HepG2 (cell line): ENCODE measurements around the gene RBCK1. TPM values are rescaled to one million over a fixed set of nuclear protein-coding genes. Genes with fewer than 3 reads are reported as not detected.
A peak's percentile ranks its signal among the peaks of the same experiment; 100 is the strongest.

ENCODE experiments used
- ARHGAP35 ChIP-seq: sonication (generic); formaldehyde crosslinking; IDR thresholded peaks from 2 replicates; pipeline ENCODE4 v1.9.0; 2022; ENCODE audit warnings: mild to moderate bottlenecking, inconsistent platforms, moderate library complexity, missing genetic modification reagents, borderline replicate concordance
- ASH2L ChIP-seq: fragments of 300-600, 200-600 bp; sonication (generic); IDR thresholded peaks from 2 replicates; pipeline ENCODE4 v1.7.0; 2017; ENCODE audit warnings: low read depth, mild to moderate bottlenecking, moderate library complexity, mixed read lengths, low read length; ENCODE audit not compliant: insufficient read length
- ATF4 ChIP-seq, 2 experiments: fragments of 450-650 bp in 1 of 2; sonication (generic) in 1 of 2; formaldehyde crosslinking; IDR thresholded peaks; 2 replicates each; pipeline versions ENCODE4 v1.5.0 to v1.8.0; 2020 to 2022; ENCODE audit warnings: mild to moderate bottlenecking in 1 of 2, missing genetic modification reagents in 1 of 2
- ATF7 ChIP-seq, 2 experiments: fragments of 450-650 bp in 1 of 2; sonication (generic) in 1 of 2; formaldehyde crosslinking in 1 of 2; IDR thresholded peaks; 2 replicates each; pipeline versions ENCODE4 v1.4.0 to v1.6.1; 2016 to 2020; ENCODE audit warnings: antibody characterized with exemption in 1 of 2, mild to moderate bottlenecking in 1 of 2, missing genetic modification reagents in 1 of 2
- CAMTA2 ChIP-seq: sonication (generic); formaldehyde crosslinking; IDR thresholded peaks from 2 replicates; pipeline ENCODE4 v1.4.0; 2020; ENCODE audit warnings: mild to moderate bottlenecking, missing genetic modification reagents, borderline replicate concordance
- CHD2 ChIP-seq: IDR thresholded peaks from 2 replicates; pipeline ENCODE4 v1.6.1; 2011; ENCODE audit warnings: low read depth, low read length, improper control_type of control experiment
- DR1 ChIP-seq: sonication (generic); formaldehyde crosslinking; IDR thresholded peaks from 2 replicates; pipeline ENCODE4 v1.8.0; 2021; ENCODE audit warnings: mild to moderate bottlenecking, missing genetic modification reagents, inconsistent platforms
- FOXJ3 ChIP-seq: sonication (generic); formaldehyde crosslinking; IDR thresholded peaks from 2 replicates; pipeline ENCODE4 v1.4.0; 2020; ENCODE audit warnings: missing genetic modification reagents, mild to moderate bottlenecking, borderline replicate concordance
- HNRNPH1 ChIP-seq: fragments of 200-400 bp; formaldehyde crosslinking; optimal IDR thresholded peaks from 2 replicates; pipeline ENCODE3; 2017; ENCODE audit warnings: mild to moderate bottlenecking, low read depth, low read length
- HOXA3 ChIP-seq: sonication (generic); formaldehyde crosslinking; IDR thresholded peaks from 2 replicates; pipeline ENCODE4 v1.5.0; 2020; ENCODE audit warnings: missing genetic modification reagents
- LCORL ChIP-seq, 2 experiments: fragments of 450-650 bp in 1 of 2; sonication (generic) in 1 of 2; formaldehyde crosslinking in 1 of 2; IDR thresholded peaks; 2 replicates each; pipeline versions ENCODE4 v1.5.0 to v1.6.1; 2017 to 2020; ENCODE audit warnings: antibody characterized with exemption in 1 of 2, missing genetic modification reagents in 1 of 2
- MATR3 ChIP-seq: sonication (generic); formaldehyde crosslinking; IDR thresholded peaks from 2 replicates; pipeline ENCODE4 v1.4.0; 2020; ENCODE audit warnings: missing genetic modification reagents
- MLX ChIP-seq: IDR thresholded peaks from 2 replicates; pipeline ENCODE4 v1.6.1; 2016
- NFYB ChIP-seq: sonication (generic); formaldehyde crosslinking; IDR thresholded peaks from 2 replicates; pipeline ENCODE4 v1.4.0; 2020; ENCODE audit warnings: missing genetic modification reagents
- POLR2AphosphoS2 ChIP-seq: IDR thresholded peaks from 2 replicates; pipeline ENCODE4 v1.6.1; 2011; ENCODE audit warnings: low read depth, low read length, improper control_type of control experiment
- SKI ChIP-seq: fragments of 450-650 bp; IDR thresholded peaks from one replicate; pipeline ENCODE4 v1.6.1; 2018; ENCODE audit warnings: mild to moderate bottlenecking; ENCODE audit not compliant: partially characterized antibody
- SSRP1 ChIP-seq: IDR thresholded peaks from 2 replicates; pipeline ENCODE4 v1.6.1; 2016; ENCODE audit warnings: control low read depth
- TOPORS ChIP-seq: sonication (generic); formaldehyde crosslinking; IDR thresholded peaks from 2 replicates; pipeline ENCODE4 v1.8.0; 2023; ENCODE audit warnings: mild to moderate bottlenecking, missing genetic modification reagents
- UBTF ChIP-seq: sonication (generic); formaldehyde crosslinking; IDR thresholded peaks from 2 replicates; pipeline ENCODE4 v1.4.0; 2020; ENCODE audit warnings: mild to moderate bottlenecking, missing genetic modification reagents
- ZBTB7A ChIP-seq: sonication (generic); formaldehyde crosslinking; IDR thresholded peaks from 2 replicates; pipeline ENCODE4 v1.8.0; 2022; ENCODE audit warnings: mild to moderate bottlenecking, missing genetic modification reagents
- ZNF281 ChIP-seq: sonication (generic); formaldehyde crosslinking; IDR thresholded peaks from 2 replicates; pipeline ENCODE4 v1.4.0; 2020; ENCODE audit warnings: missing genetic modification reagents, borderline replicate concordance
- ZNF572 ChIP-seq: sonication (generic); formaldehyde crosslinking; IDR thresholded peaks from 2 replicates; pipeline ENCODE4 v1.5.1; 2020; ENCODE audit warnings: mild to moderate bottlenecking, missing genetic modification reagents
- ZNF850 ChIP-seq: sonication (generic); formaldehyde crosslinking; conservative IDR thresholded peaks from 2 replicates; pipeline ENCODE4 v1.9.0; 2021; ENCODE audit warnings: mild to moderate bottlenecking, missing genetic modification reagents
- polyA plus RNA-seq, 8 experiments: library from polyadenylated mRNA; depleted of rRNA in 3 of 8; stranded (reverse) in 7 of 8; unstranded in 1 of 8; fragments of >200 nt; fragmentation: Illumina TruSeq in 4 of 8; extraction: Trizol in 4 of 8; gene quantifications; 2 replicates each; pipeline versions ENCODE4 v1.2.1 to v1.2.3, GENCODE V29; 2011 to 2016; ENCODE audit warnings: low read depth in 4 of 8, missing spikeins in 1 of 8, mixed read lengths in 1 of 8; ENCODE audit not compliant: insufficient read depth in 1 of 8
- total RNA-seq, 5 experiments: library from RNA; depleted of rRNA; stranded (reverse); fragments of >200 nt; fragmentation: Illumina TruSeq; extraction: Trizol; gene quantifications; 2 replicates each; pipeline ENCODE4 v1.2.3, GENCODE V29; 2016; ENCODE audit warnings: low read depth in 1 of 5

Gene RBCK1
- total and polyA plus RNA-seq, 2 of the 13 experiments (the other 11 are each of a cell fraction or from before 2014, with no cell fraction given), result 149 to 215 TPM

GRCh38 chr20:402898-403581 is 5.1 kb upstream of the RBCK1 start (continued):
- no peak for TF ChIP-seq ZBTB7A (CRISPR knock-in tag)
- 0 out of 2 replicates have a peak, but pooled peaks have one; percentile 14 for TF ChIP-seq CHD2
- peak; percentile 18; the same call in 1 of the 2 replicates for TF ChIP-seq NFYB (CRISPR knock-in tag)
- no peak for TF ChIP-seq HNRNPH1
- no peak for TF ChIP-seq TOPORS (CRISPR knock-in tag)
- no peak for TF ChIP-seq MATR3 (CRISPR knock-in tag)
- peak; percentile 19; the same call in 1 of the 2 replicates for TF ChIP-seq HOXA3 (CRISPR knock-in tag)
- no peak for TF ChIP-seq LCORL (IDR thresholded peaks at IDR 0.05)
- TF ChIP-seq LCORL (CRISPR knock-in tag; IDR thresholded peaks at IDR 0.05), result peak; percentile 67
- no peak for TF ChIP-seq ATF7 (IDR thresholded peaks at IDR 0.05)
- no peak for TF ChIP-seq ATF7 (CRISPR knock-in tag; IDR thresholded peaks at IDR 0.05)
- TF ChIP-seq ZNF850, result 0 out of 2 replicates have a peak, but pooled peaks have one; percentile 48
- no peak for TF ChIP-seq DR1 (CRISPR knock-in tag)
- no peak; the same call in 1 of the 2 replicates for TF ChIP-seq FOXJ3 (CRISPR knock-in tag)
- peak; percentile 30; the same call in 1 of the 2 replicates for TF ChIP-seq UBTF
- 0 out of 2 replicates have a peak, but pooled peaks have one; percentile 53 for TF ChIP-seq CAMTA2 (CRISPR knock-in tag)
- TF ChIP-seq POLR2AphosphoS2, result no peak
- no peak for TF ChIP-seq MLX (CRISPR knock-in tag)
- no peak for TF ChIP-seq SKI
- TF ChIP-seq ARHGAP35, result no peak
- TF ChIP-seq SSRP1, result peak; percentile 62; the same call in 1 of the 2 replicates
- TF ChIP-seq ZNF572 (CRISPR knock-in tag), result no peak
- peak in 1 of 2 experiments; percentile 67; a peak in 1 of 4 replicates for TF ChIP-seq ATF4 (CRISPR knock-in tag; IDR thresholded peaks at IDR 0.05)
- TF ChIP-seq ASH2L, result peak; percentile 52
- peak; percentile 5; the same call in 1 of the 2 replicates for TF ChIP-seq ZNF281 (CRISPR knock-in tag)
